A549 (cell line): ENCODE results near the gene EXOC2.
"Not testable (repeated sequence)": the region's sequence is repeated elsewhere in the genome, so short reads cannot be mapped to it uniquely, and the experiment has no call there.

Source experiments
- CBX8 ChIP-seq: fragments of 200-600 bp; sonication (generic); IDR thresholded peaks from 2 replicates; pipeline ENCODE4 v1.6.1; 2016
- CEBPB ChIP-seq, 2 experiments: fragments of >200 bp in 1 of 2; sonication (Bioruptor Twin) in 1 of 2; formaldehyde crosslinking in 1 of 2; IDR thresholded peaks; 2 replicates each; pipeline ENCODE4 v1.6.1; 2012 to 2016
- EP300 ChIP-seq, 2 experiments: fragments of >200 bp; sonication (Bioruptor Twin); formaldehyde crosslinking; IDR thresholded peaks; 2 replicates in 1 of 2; 3 replicates in 1 of 2; pipeline ENCODE4 v1.6.1; 2016 to 2017
- MAFK ChIP-seq: fragments of 450-650 bp; IDR thresholded peaks from 2 replicates; pipeline ENCODE4 v1.6.1; 2014; ENCODE audit not compliant: partially characterized antibody
- NFE2L2 ChIP-seq: fragments of 150-350 bp; conservative IDR thresholded peaks from 2 replicates; pipeline ENCODE4 v1.6.1; 2014; ENCODE audit warnings: low read length
- POLR2A ChIP-seq: IDR thresholded peaks from 2 replicates; pipeline ENCODE4 v1.6.1; 2012; ENCODE audit warnings: mild to moderate bottlenecking, low read length
- SMC3 ChIP-seq: fragments of >200 bp; sonication (Bioruptor Twin); formaldehyde crosslinking; IDR thresholded peaks from 3 replicates; pipeline ENCODE4 v1.6.1; 2018; ENCODE audit warnings: inconsistent platforms
- ZFP36 ChIP-seq: fragments of 450-650 bp; IDR thresholded peaks from 2 replicates; pipeline ENCODE4 v1.6.1; 2014; ENCODE audit warnings: borderline replicate concordance; ENCODE audit not compliant: partially characterized antibody
- TF ChIP-seq, protein P1 (sequence below): fragments of >200 bp; sonication (Bioruptor Twin); formaldehyde crosslinking; IDR thresholded peaks from 3 replicates; pipeline ENCODE4 v1.5.1; 2016
- TF ChIP-seq, protein P2 (sequence below): fragments of 250-450 bp; sonication (Bioruptor Pico); IDR thresholded peaks from 2 replicates; pipeline ENCODE4 v1.5.0; 2020; ENCODE audit warnings: low read depth, mild to moderate bottlenecking, moderate library complexity

DNA sequence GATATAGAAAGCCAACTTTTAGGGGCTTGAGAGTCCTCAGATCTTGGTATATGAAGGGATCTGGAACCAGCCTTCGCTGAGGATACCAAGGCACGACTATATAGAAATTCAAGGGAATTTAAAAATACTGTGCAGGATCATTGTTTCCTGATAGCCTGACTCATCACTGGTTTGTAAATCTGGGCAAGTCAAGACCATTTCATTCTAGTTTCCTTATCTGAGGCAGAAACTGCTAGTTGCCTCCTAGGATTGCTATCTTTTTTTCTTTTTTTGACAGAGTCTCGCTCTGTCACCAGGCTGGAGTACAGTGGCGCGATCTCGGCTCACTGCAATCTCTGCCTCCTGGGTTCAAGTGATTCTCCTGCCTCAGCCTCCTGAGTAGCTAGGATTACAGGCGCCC, 131.6 kb downstream of the EXOC2 start:
- TF ChIP-seq, protein P1, sequence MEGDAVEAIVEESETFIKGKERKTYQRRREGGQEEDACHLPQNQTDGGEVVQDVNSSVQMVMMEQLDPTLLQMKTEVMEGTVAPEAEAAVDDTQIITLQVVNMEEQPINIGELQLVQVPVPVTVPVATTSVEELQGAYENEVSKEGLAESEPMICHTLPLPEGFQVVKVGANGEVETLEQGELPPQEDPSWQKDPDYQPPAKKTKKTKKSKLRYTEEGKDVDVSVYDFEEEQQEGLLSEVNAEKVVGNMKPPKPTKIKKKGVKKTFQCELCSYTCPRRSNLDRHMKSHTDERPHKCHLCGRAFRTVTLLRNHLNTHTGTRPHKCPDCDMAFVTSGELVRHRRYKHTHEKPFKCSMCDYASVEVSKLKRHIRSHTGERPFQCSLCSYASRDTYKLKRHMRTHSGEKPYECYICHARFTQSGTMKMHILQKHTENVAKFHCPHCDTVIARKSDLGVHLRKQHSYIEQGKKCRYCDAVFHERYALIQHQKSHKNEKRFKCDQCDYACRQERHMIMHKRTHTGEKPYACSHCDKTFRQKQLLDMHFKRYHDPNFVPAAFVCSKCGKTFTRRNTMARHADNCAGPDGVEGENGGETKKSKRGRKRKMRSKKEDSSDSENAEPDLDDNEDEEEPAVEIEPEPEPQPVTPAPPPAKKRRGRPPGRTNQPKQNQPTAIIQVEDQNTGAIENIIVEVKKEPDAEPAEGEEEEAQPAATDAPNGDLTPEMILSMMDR = not testable (repeated sequence)
- TF ChIP-seq SMC3; POLR2A; CBX8; ZFP36; CEBPB (IDR thresholded peaks at IDR 0.05); EP300 (IDR thresholded peaks at IDR 0.05); NFE2L2; MAFK: not testable (repeated sequence)
- TF ChIP-seq, protein P2, sequence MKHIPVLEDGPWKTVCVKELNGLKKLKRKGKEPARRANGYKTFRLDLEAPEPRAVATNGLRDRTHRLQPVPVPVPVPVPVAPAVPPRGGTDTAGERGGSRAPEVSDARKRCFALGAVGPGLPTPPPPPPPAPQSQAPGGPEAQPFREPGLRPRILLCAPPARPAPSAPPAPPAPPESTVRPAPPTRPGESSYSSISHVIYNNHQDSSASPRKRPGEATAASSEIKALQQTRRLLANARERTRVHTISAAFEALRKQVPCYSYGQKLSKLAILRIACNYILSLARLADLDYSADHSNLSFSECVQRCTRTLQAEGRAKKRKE (CRISPR knock-in tag) = not testable (repeated sequence)
